Panc1 (cell line): ENCODE data around the gene FERMT3. TPM values are rescaled to one million over a fixed set of nuclear protein-coding genes. Genes with fewer than 3 reads are reported as not detected.

ENCODE experiments used
- ATAC-seq: fragments of 200-7000 bp; cut with Tn5 transposase; 2 replicates; pipeline ENCODE4 v1.9.1; 2020; ENCODE audit warnings: mild to moderate bottlenecking, moderate library complexity
- BruUV-seq: library from RNA; stranded (reverse); fragments of 400-500 nt; replicated peaks from 2 replicates; lab custom pipeline; 2021; lab: Mats Ljungman, UMichigan
- CTCF ChIA-PET: fragments of 300-600 bp; sonication (Branson Sonifier 250); formaldehyde crosslinking; loops from one replicate; lab custom pipeline; 2022; ENCODE audit warnings: antibody characterized with exemption; lab: Charles Lee
- POLR2A ChIA-PET: fragments of 300-600 bp; sonication (Branson Sonifier 250); formaldehyde crosslinking; loops from one replicate; lab custom pipeline; 2022; ENCODE audit warnings: antibody characterized with exemption; lab: Charles Lee
- DNase-seq: peaks from one replicate; pipeline ENCODE4 v3.0.0-alpha.2; 2010; ENCODE audit warnings: low read depth, low spot score
- H3K27ac ChIP-seq: 2 replicates; pipeline ENCODE4 v1.5.1; 2011; ENCODE audit warnings: mild to moderate bottlenecking, low read length, inconsistent platforms
- H3K27me3 ChIP-seq: fragments of 200-500 bp; sonication (Bioruptor generic); 2 replicates; pipeline ENCODE4 v1.6.0; 2014; ENCODE audit warnings: low read length, inconsistent platforms; ENCODE audit not compliant: control insufficient read depth, insufficient read depth
- H3K36me3 ChIP-seq: fragments of 200-500 bp; sonication (Bioruptor generic); 2 replicates; pipeline ENCODE4 v1.5.1; 2014; ENCODE audit warnings: inconsistent platforms, mild to moderate bottlenecking, low read length, moderate library complexity; ENCODE audit not compliant: control insufficient read depth, insufficient read depth
- H3K4me1 ChIP-seq: 2 replicates; pipeline ENCODE4 v1.5.1; 2011; ENCODE audit warnings: inconsistent platforms, mild to moderate bottlenecking, low read length, moderate library complexity; ENCODE audit not compliant: control insufficient read depth, insufficient read depth
- H3K4me3 ChIP-seq, 2 experiments: 2 replicates each; pipeline ENCODE4 v1.5.1; 2011 to 2012; ENCODE audit warnings: low read depth in 2 of 2, low read length in 2 of 2, mild to moderate bottlenecking in 2 of 2, inconsistent platforms in 1 of 2, moderate library complexity in 1 of 2
- H3K9me3 ChIP-seq: fragments of 200-500 bp; sonication (Bioruptor generic); 2 replicates; pipeline ENCODE4 v1.5.1; 2014; ENCODE audit warnings: low read depth, mild to moderate bottlenecking, inconsistent platforms, low read length, moderate library complexity; ENCODE audit not compliant: control insufficient read depth, insufficient read depth
- CTCF ChIP-seq: fragments of 450-650 bp; IDR thresholded peaks from 2 replicates; pipeline ENCODE4 v1.5.1; 2017; ENCODE audit warnings: mild to moderate bottlenecking
- POLR2AphosphoS5 ChIP-seq: IDR thresholded peaks from 2 replicates; pipeline ENCODE4 v1.6.1; 2012; ENCODE audit warnings: mild to moderate bottlenecking, low read depth, low read length, moderate library complexity
- SIN3A ChIP-seq: IDR thresholded peaks from 2 replicates; pipeline ENCODE4 v1.6.1; 2012; ENCODE audit warnings: low read depth, mild to moderate bottlenecking, low read length, moderate library complexity, borderline replicate concordance; ENCODE audit not compliant: insufficient read depth
- TCF7L2 ChIP-seq: IDR thresholded peaks from 2 replicates; pipeline ENCODE4 v1.6.1; 2011; ENCODE audit warnings: mild to moderate bottlenecking, low read depth, low read length, inconsistent platforms
- in situ Hi-C: cut with HindIII; loops from 2 replicates; pipeline ENCODE4 v1.10.0; 2016; ENCODE audit warnings: low sequenced_read_pairs, low pct_unique_long_range_greater_than_20kb
- intact Hi-C: fragments of 100-400 bp; cut with micrococcal nuclease; formaldehyde crosslinking; loops from one replicate; pipeline ENCODE4 v1.10.0; 2022; ENCODE audit not compliant: unreplicated experiment
- total RNA-seq: library from RNA; stranded (reverse); gene quantifications from one replicate; pipeline ENCODE4 v1.2.1, GENCODE V29; 2021; ENCODE audit not compliant: unreplicated experiment
- TF ChIP-seq, protein P1 (sequence below), 2 experiments: IDR thresholded peaks; 2 replicates each; pipeline ENCODE4 v1.6.1; 2011 to 2012; ENCODE audit warnings: low read depth in 2 of 2, control low read depth in 1 of 2, low read length in 1 of 2, mild to moderate bottlenecking in 1 of 2, moderate library complexity in 1 of 2; ENCODE audit not compliant: insufficient read depth in 1 of 2

Gene FERMT3
- total RNA-seq, 1 experiment from 2014 or later = 2.9 TPM

- no TSS peak for BruUV-seq
- DNase-seq (no peak), ATAC-seq (no peak)
- in situ Hi-C loops = no loop called here
- Histone ChIP-seq H3K9me3 (no peaks in the 10 kb centered on the region), H3K27ac (peak overlapping the region; percentile 99), H3K4me1 (peaks cover 52% of the 10 kb centered on the region), H3K4me3 (no peak overlapping the region), H3K36me3 (peaks cover 7% of the 10 kb centered on the region; the same call in 1 of the 2 replicates), H3K27me3 (no peaks in the 10 kb centered on the region)
- ChIA-PET POLR2A (no interaction called here), CTCF (interaction anchor here (0.6 kb wide), 1 partner anchor 41 kb away, joined by 5 read pairs; no protein-coding TSS in a partner anchor)
- TF ChIP-seq SIN3A = no peak
- TF ChIP-seq, protein P1, sequence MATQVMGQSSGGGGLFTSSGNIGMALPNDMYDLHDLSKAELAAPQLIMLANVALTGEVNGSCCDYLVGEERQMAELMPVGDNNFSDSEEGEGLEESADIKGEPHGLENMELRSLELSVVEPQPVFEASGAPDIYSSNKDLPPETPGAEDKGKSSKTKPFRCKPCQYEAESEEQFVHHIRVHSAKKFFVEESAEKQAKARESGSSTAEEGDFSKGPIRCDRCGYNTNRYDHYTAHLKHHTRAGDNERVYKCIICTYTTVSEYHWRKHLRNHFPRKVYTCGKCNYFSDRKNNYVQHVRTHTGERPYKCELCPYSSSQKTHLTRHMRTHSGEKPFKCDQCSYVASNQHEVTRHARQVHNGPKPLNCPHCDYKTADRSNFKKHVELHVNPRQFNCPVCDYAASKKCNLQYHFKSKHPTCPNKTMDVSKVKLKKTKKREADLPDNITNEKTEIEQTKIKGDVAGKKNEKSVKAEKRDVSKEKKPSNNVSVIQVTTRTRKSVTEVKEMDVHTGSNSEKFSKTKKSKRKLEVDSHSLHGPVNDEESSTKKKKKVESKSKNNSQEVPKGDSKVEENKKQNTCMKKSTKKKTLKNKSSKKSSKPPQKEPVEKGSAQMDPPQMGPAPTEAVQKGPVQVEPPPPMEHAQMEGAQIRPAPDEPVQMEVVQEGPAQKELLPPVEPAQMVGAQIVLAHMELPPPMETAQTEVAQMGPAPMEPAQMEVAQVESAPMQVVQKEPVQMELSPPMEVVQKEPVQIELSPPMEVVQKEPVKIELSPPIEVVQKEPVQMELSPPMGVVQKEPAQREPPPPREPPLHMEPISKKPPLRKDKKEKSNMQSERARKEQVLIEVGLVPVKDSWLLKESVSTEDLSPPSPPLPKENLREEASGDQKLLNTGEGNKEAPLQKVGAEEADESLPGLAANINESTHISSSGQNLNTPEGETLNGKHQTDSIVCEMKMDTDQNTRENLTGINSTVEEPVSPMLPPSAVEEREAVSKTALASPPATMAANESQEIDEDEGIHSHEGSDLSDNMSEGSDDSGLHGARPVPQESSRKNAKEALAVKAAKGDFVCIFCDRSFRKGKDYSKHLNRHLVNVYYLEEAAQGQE (IDR thresholded peaks at IDR 0.05; ENCODE audit: insufficient read depth in 1 of 2, low read depth in 2 of 2, low read length in 1 of 2) = no peak
- TF ChIP-seq TCF7L2 = no peak
- TF ChIP-seq POLR2AphosphoS5 = no peak
- intact Hi-C loops = loop anchor here (10.0 kb wide), 1 partner anchor 56 kb away; the partner anchor contains the start of genes CATSPERZ and ESRRA
These were observed 42.1 kb downstream of the FERMT3 start for GRCh38 chr11:64248578-64248977.

DNA sequence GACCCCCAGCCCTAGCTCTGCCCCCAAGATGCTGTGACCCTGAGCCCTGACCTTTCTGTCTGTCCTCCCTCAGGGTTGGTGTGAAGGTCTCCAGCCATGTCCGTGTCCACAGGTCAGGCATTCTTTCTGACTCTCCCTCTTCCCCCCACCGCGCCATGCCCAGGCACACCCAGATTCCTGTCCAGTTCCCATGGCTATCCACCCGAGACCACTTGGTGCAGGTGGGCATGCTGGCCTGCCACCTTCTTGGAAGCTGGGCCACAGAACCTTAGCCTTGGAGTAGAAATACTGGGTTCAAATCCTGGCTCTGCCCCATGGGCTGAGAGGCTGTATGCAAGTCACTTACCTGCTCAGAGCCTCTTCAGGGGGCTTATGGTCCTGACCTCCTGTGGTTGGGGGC is 42.5 kb downstream of the FERMT3 start:
- DNase-seq (no peak), ATAC-seq (no peak)
- Histone ChIP-seq H3K27me3 (no peaks in the 10 kb centered on the region), H3K4me1 (peaks cover 50% of the 10 kb centered on the region), H3K9me3 (no peaks in the 10 kb centered on the region), H3K36me3 (peaks cover 7% of the 10 kb centered on the region; the same call in 1 of the 2 replicates), H3K27ac (peak overlapping the region; percentile 99), H3K4me3 (no peak overlapping the region)
- intact Hi-C loops (loop anchor here (10.0 kb wide), 1 partner anchor 56 kb away; the partner anchor contains the start of genes CATSPERZ and ESRRA), in situ Hi-C loops (no loop called here)
- ChIA-PET CTCF (interaction anchor here (0.6 kb wide), 1 partner anchor 41 kb away, joined by 5 read pairs; no protein-coding TSS in a partner anchor), POLR2A (interaction anchor here (0.6 kb wide), 1 partner anchor 44 kb away, joined by 4 read pairs; no protein-coding TSS in a partner anchor)
- no TSS peak for BruUV-seq
- TF ChIP-seq TCF7L2 = no peak
- no peak for TF ChIP-seq SIN3A
- TF ChIP-seq POLR2AphosphoS5 = no peak
- TF ChIP-seq CTCF = no peak
- TF ChIP-seq, protein P1 (IDR thresholded peaks at IDR 0.05; ENCODE audit: insufficient read depth in 1 of 2, low read depth in 2 of 2, low read length in 1 of 2) = no peak
